ENCODE measurements around the gene SLC38A4.

- TF ChIP-seq MEF2A (IDR thresholded peaks at IDR 0.05; ENCODE audit: control insufficient read depth, low read depth, low read length), result no peak
- TF ChIP-seq, protein P1, sequence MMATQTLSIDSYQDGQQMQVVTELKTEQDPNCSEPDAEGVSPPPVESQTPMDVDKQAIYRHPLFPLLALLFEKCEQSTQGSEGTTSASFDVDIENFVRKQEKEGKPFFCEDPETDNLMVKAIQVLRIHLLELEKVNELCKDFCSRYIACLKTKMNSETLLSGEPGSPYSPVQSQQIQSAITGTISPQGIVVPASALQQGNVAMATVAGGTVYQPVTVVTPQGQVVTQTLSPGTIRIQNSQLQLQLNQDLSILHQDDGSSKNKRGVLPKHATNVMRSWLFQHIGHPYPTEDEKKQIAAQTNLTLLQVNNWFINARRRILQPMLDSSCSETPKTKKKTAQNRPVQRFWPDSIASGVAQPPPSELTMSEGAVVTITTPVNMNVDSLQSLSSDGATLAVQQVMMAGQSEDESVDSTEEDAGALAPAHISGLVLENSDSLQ (IDR thresholded peaks at IDR 0.05), result no peak
- no peak for TF ChIP-seq ZNF146 (CRISPR knock-in tag; IDR thresholded peaks at IDR 0.05; ENCODE audit: unreplicated experiment)
- no peak for TF ChIP-seq HDAC1 (IDR thresholded peaks at IDR 0.05)
- TF ChIP-seq HMG20A (CRISPR knock-in tag; conservative IDR thresholded peaks at IDR 0.05), result no peak
- TF ChIP-seq POLR2AphosphoS2 (IDR thresholded peaks at IDR 0.05; ENCODE audit: low read length), result no peak
- no peak for TF ChIP-seq CTCF (IDR thresholded peaks at IDR 0.05 in 2 of 3, conservative IDR thresholded peaks at IDR 0.05 in 1 of 3; ENCODE audit: insufficient read depth in 2 of 3, low read depth in 1 of 3, low read length in 3 of 3)
- no peak for TF ChIP-seq HDGF (IDR thresholded peaks at IDR 0.05)
- no peak for TF ChIP-seq POLR2AphosphoS5 (IDR thresholded peaks at IDR 0.05; ENCODE audit: control insufficient read depth, insufficient read depth, low read depth, low read length)
- no peak for TF ChIP-seq RFX5 (IDR thresholded peaks at IDR 0.05; ENCODE audit: low read depth, low read length)
- TF ChIP-seq POLR2A (conservative IDR thresholded peaks at IDR 0.05), result no peak
- TF ChIP-seq RBM39 (optimal IDR thresholded peaks at IDR 0.05; ENCODE audit: low read depth, low read length), result no peak
- TF ChIP-seq, protein P2, sequence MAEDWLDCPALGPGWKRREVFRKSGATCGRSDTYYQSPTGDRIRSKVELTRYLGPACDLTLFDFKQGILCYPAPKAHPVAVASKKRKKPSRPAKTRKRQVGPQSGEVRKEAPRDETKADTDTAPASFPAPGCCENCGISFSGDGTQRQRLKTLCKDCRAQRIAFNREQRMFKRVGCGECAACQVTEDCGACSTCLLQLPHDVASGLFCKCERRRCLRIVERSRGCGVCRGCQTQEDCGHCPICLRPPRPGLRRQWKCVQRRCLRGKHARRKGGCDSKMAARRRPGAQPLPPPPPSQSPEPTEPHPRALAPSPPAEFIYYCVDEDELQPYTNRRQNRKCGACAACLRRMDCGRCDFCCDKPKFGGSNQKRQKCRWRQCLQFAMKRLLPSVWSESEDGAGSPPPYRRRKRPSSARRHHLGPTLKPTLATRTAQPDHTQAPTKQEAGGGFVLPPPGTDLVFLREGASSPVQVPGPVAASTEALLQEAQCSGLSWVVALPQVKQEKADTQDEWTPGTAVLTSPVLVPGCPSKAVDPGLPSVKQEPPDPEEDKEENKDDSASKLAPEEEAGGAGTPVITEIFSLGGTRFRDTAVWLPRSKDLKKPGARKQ (CRISPR knock-in tag; IDR thresholded peaks at IDR 0.05), result no peak
- TF ChIP-seq, protein P3, sequence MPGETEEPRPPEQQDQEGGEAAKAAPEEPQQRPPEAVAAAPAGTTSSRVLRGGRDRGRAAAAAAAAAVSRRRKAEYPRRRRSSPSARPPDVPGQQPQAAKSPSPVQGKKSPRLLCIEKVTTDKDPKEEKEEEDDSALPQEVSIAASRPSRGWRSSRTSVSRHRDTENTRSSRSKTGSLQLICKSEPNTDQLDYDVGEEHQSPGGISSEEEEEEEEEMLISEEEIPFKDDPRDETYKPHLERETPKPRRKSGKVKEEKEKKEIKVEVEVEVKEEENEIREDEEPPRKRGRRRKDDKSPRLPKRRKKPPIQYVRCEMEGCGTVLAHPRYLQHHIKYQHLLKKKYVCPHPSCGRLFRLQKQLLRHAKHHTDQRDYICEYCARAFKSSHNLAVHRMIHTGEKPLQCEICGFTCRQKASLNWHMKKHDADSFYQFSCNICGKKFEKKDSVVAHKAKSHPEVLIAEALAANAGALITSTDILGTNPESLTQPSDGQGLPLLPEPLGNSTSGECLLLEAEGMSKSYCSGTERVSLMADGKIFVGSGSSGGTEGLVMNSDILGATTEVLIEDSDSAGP (CRISPR knock-in tag; IDR thresholded peaks at IDR 0.05), result no peak
Observed at GRCh38 chr12:46808955-46809697, 16.7 kb downstream of the SLC38A4 start.
